Stimulated activated CD4-positive, alpha-beta T cell treated with anti-CD3 and anti-CD28 coated beads, Interleukin-4, amount 100 ng/mL, for 1 hour (primary cell): Measurements from ENCODE around the gene SH3BP1.

Source experiments
- DNase-seq: peaks from one replicate; pipeline ENCODE4 v3.0.0-alpha.2; 2020

The SH3BP1 gene

GRCh38 chr22:37617431-37617830, 22.0 kb upstream of the SH3BP1 start:
- DNase-seq: no peak

GRCh38 chr22:37618072-37618656, 21.3 kb upstream of the SH3BP1 start:
- DNase-seq: no peak

GRCh38 chr22:37618674-37619073, 20.8 kb upstream of the SH3BP1 start:
- DNase-seq: no peak

GRCh38 chr22:37619991-37620390, 19.5 kb upstream of the SH3BP1 start:
- no peak for DNase-seq

GRCh38 chr22:37621352-37621860, 18.1 kb upstream of the SH3BP1 start:
- no peak for DNase-seq

- peak; percentile 74 for DNase-seq
These were observed 16.1 kb upstream of the SH3BP1 start for GRCh38 chr22:37623075-37624016.

GRCh38 chr22:37624017-37624365, 15.5 kb upstream of the SH3BP1 start:
- no peak for DNase-seq

- no peak for DNase-seq
These were observed 14.6 kb upstream of the SH3BP1 start for GRCh38 chr22:37624876-37625275.

GRCh38 chr22:37625737-37626136, 13.7 kb upstream of the SH3BP1 start:
- DNase-seq: no peak

- DNase-seq: no peak
These were observed 13.3 kb upstream of the SH3BP1 start for GRCh38 chr22:37626144-37626543.

- DNase-seq: no peak
These were observed 12.9 kb upstream of the SH3BP1 start for GRCh38 chr22:37626556-37627075.

- no peak for DNase-seq
These were observed 12.3 kb upstream of the SH3BP1 start for GRCh38 chr22:37627121-37627520.

GRCh38 chr22:37627545-37627944, 11.9 kb upstream of the SH3BP1 start:
- peak; percentile 48 for DNase-seq

GRCh38 chr22:37628830-37629229, 10.6 kb upstream of the SH3BP1 start:
- DNase-seq: no peak

- no peak for DNase-seq
These were observed 9.5 kb upstream of the SH3BP1 start for GRCh38 chr22:37629928-37630327.

- no peak for DNase-seq
These were observed 8.5 kb upstream of the SH3BP1 start for GRCh38 chr22:37630839-37631435.

- no peak for DNase-seq
These were observed 7.9 kb upstream of the SH3BP1 start for GRCh38 chr22:37631448-37632173.

- no peak for DNase-seq
These were observed 7.0 kb upstream of the SH3BP1 start for GRCh38 chr22:37632174-37633088.

- DNase-seq: no peak
These were observed 6.3 kb upstream of the SH3BP1 start for GRCh38 chr22:37633089-37633624.

- peak; percentile 54 for DNase-seq
These were observed 5.6 kb upstream of the SH3BP1 start for GRCh38 chr22:37633625-37634416.
